GM12892 (cell line): Measurements from ENCODE around the gene SSR3.

Experiments
- DNase-seq: peaks from one replicate; pipeline ENCODE4 v3.0.0; 2011; ENCODE audit not compliant: insufficient read length
- FAIRE-seq: peaks from 2 replicates; lab custom pipeline; 2011; peaks lifted over from hg19 to GRCh38; lab: Jason Lieb, UNC
- POLR2A ChIP-seq: IDR thresholded peaks from 2 replicates; pipeline ENCODE4 v1.6.1; 2011; ENCODE audit warnings: low read depth, low read length, control low read depth
- POLR2AphosphoS5 ChIP-seq: IDR thresholded peaks from 2 replicates; pipeline ENCODE4 v1.6.1; 2011; ENCODE audit warnings: low read depth, low read length, control low read depth
- TAF1 ChIP-seq: IDR thresholded peaks from 2 replicates; pipeline ENCODE4 v1.6.1; 2011; ENCODE audit warnings: low read depth, mild to moderate bottlenecking, control low read depth, low read length, borderline replicate concordance

Gene SSR3

DNA sequence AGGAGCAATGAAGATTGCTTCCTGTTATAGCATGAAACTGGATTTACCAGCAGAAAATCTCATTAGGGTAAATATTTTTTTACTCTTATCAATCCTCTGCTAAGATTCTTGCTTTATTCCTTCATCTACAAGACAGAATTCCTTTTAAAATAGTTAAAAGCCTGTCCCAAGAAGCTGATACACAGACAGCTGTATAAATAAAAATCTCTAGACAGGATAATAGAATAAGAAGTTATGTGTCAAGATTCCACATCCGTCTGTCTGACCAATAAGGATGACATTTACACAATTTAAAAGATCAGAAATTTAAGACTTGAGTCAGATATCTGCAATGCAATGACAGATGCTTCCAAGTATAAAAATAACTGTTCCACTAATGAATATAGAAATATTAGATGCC lies 57.6 kb downstream of the SSR3 start:
- TF ChIP-seq POLR2A (no peak), POLR2AphosphoS5 (no peak), TAF1 (no peak)
- DNase-seq: no peak
- no peak for FAIRE-seq

DNA sequence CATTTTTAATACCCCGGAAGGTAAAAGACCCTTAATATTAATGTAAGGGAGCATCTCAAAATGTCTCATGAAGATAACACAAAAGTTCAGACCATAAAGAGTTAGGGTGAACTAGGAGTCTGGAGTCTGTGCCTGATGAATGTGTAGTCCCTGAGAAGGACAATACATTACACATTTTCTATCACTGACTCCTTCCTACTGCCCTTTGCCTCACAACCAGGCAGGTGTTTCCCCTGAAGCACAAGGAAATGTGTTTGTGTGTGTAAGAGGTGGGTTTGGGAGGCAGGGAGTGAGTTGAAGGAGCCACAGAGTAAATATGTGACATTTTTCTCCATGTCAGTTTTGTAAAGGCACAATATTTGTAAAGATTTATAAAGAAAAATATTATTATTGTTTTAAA lies 59.1 kb downstream of the SSR3 start:
- FAIRE-seq (no peak), DNase-seq (no peak)
- TF ChIP-seq POLR2AphosphoS5: no peak
- TF ChIP-seq POLR2A: no peak
- TF ChIP-seq TAF1: no peak

DNA sequence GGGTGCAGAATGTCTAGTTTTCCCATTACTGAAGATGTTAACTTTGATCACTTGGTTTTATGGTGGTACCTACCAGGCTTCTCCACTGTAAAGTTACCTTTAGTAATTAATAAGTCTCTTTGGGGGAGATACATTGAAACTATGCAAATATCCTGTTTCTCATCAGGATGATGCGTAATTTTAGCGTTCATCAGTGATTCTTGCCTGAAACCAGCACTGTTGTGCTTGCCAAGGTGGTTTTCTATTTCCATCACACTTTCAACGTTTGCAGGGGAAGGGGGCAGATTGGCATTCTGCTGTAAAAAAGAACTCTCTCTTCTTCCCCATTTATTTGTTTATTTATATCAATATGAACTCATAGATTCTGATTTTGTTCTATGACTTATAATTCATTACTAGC lies 61.0 kb downstream of the SSR3 start:
- DNase-seq (no peak), FAIRE-seq (no peak)
- no peak for TF ChIP-seq POLR2AphosphoS5
- TF ChIP-seq TAF1: no peak
- no peak for TF ChIP-seq POLR2A

DNA sequence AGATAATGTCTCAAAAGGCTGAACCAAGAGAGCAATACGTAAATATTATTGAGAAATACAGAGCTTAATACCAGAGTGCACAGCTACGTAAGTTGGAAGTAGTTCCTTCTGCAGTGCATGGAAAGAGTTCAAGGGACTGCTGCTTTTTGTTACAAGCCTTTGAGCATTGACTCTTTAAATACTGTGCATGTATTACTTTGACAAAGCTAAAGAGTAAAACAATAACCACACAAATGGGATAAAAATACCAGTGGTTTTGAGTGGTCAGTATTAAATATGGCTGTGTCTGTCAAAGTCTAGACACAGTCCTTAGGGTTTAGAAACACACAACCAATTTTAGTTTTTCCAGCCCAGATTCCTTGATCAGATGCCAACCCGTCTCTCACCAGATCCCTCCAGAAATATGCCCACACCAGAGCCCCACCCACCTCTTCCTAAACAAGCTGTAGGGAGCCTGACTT lies 62.1 kb downstream of the SSR3 start:
- DNase-seq (no peak), FAIRE-seq (no peak)
- TF ChIP-seq POLR2AphosphoS5 (no peak), POLR2A (no peak), TAF1 (no peak)

DNA sequence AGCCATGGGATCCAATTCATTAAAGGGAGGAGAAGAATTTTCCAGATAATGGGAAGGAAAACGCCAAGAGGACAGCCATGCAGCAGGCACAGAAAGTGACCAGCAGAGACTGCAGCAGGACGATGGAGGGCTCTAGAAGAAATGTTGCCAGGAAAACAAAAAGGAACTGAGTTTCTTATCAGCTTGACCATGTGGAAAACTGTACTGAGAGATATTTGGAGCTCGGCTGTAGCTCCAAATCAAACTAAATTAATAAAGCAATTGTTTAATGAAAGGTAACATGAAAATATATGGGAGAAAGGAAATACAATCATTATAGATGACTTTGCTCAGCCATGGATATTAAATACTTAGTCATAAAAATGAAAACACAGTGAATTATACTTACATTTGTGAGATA lies 63.7 kb downstream of the SSR3 start:
- FAIRE-seq: no peak
- TF ChIP-seq POLR2AphosphoS5: no peak
- no peak for TF ChIP-seq TAF1
- TF ChIP-seq POLR2A: no peak
- DNase-seq: no peak
